ENCODE measurements around the gene CLIC3. TPM values are rescaled to one million over a fixed set of nuclear protein-coding genes. Genes with fewer than 3 reads are reported as not detected.
"Not testable (repeated sequence)": the region's sequence is repeated elsewhere in the genome, so short reads cannot be mapped to it uniquely, and the experiment has no call there.

CLIC3 gene
- total RNA-seq, 2 experiments from 2014 or later: not detected

DNA sequence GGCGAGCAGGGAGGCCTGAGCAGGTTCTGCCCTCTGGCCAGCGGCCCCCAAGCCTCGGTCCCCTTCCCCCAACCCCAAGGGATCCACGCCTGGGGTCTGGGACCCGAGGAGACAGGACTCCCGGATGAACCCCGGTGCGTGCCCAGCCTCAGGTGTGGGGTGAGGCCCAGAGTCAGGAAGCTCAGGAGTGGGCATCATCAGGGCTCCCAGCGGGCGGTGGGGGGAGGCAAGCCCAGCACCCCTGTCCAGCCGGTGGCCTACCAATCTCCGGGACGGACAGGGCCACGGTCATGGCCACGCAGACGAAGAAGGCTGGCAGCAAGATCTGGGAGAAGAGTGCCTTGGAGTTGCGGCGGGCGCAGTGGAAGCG lies 17.2 kb upstream of the CLIC3 start:
- H3K27ac Mint-ChIP-seq: no peak overlapping the region
- no peaks in the 10 kb centered on the region for H3K9me3 Mint-ChIP-seq
- no peak for DNase-seq
- no peaks in the 10 kb centered on the region for H3K36me3 Mint-ChIP-seq (ENCODE audit: low read depth)
- no peak overlapping the region for H3K4me3 Mint-ChIP-seq
- H3K27me3 Mint-ChIP-seq (ENCODE audit: low read depth): no peaks in the 10 kb centered on the region
- H3K4me1 Mint-ChIP-seq (ENCODE audit: low read depth): no peaks in the 10 kb centered on the region
- CTCF ChIA-PET: interaction anchor here (0.6 kb wide), 1 partner anchor 31 kb away, joined by 3 read pairs; no protein-coding TSS in a partner anchor
- intact Hi-C loops (cut with micrococcal nuclease): no loop called here

DNA sequence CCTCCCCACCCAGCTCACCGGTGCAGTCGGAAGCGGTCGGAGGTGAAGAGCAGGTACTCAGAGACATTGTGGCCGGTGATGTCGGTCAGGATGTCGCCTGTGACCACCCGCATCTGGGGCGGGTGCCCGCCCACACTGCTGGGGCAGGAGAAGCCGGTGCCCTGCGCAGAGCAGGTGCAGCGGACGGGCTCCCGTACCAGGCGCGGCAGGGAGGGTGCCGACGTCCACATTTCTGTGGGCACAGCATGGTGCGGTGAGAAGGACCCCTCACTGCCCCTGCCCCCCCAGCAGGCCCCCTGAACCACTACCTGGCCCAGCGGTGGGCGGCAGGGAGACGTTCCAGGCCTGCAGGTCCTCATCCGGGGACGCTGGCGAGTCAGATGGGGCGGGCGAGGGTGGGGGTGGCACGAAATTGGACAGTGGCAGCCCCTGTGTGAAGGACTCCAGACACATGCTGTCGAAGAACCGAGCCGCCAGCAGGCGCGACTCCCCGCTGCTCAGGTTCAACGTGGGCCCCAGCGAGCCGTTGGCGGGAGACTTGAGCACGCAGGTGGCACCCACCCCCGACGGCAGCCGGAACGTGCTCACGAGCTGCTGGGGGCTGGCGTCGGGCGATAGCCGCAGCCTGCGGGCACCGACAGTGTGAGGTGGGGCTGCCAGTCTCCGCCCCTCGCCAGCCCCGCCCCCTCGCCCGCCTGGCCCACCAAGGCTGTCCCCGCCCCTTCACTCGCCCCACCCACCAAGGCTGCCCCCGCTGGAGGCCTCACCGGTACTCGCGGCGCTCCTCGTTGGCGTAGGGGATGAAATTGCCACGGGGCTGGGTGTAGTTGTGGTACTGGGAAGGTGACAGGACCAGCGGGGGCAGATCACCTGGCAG lies 16.6 kb upstream of the CLIC3 start:
- intact Hi-C loops (cut with micrococcal nuclease): no loop called here
- Mint-ChIP-seq H3K27me3 (ENCODE audit: low read depth) (no peaks in the 10 kb centered on the region), H3K27ac (no peak overlapping the region), H3K9me3 (no peaks in the 10 kb centered on the region), H3K4me3 (no peak overlapping the region), H3K36me3 (ENCODE audit: low read depth) (no peaks in the 10 kb centered on the region), H3K4me1 (ENCODE audit: low read depth) (no peaks in the 10 kb centered on the region)
- CTCF ChIA-PET: interaction anchor here (0.6 kb wide), 1 partner anchor 32 kb away, joined by 3 read pairs; no protein-coding TSS in a partner anchor
- no peak for DNase-seq

DNA sequence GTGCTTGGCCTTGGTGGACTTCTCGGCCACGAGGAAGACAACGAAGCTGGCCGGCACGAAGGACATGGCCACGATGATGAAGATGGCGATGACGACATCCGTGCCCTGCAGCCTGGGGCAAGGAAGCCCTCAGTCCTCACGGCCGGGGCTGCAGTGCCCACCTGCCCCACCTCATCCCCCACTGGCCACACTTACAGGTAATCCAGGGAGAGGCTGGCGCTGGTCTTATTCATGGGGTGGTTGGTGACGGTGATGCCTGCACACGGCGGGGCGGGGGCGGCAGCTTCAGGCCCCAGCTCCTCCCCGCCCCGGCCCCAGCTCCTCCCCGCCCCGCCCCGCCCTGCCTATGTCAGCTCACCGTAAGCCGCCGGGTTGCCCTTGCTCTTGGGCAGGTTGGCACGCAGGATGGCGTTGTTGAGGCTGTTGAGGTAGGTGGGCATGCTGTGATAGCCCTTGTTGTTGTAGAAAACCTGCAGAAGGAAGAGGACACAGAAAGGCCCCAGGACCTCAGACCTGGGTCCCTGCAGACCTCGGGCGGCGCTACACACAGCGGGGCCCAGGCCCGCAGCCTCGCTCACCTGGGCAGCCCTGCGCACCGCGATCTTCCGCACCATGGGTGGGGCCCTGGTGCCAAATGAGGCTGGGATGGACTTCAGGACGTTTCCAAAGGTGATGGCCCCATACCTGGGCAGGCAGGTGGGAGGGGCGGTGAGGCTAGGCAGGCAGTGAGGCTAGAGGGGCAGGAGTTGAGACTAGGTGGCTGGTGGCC lies 15.7 kb upstream of the CLIC3 start:
- intact Hi-C loops (cut with micrococcal nuclease): no loop called here
- no peaks in the 10 kb centered on the region for H3K36me3 Mint-ChIP-seq (ENCODE audit: low read depth)
- H3K27me3 Mint-ChIP-seq (ENCODE audit: low read depth): no peaks in the 10 kb centered on the region
- DNase-seq: no peak
- no peaks in the 10 kb centered on the region for H3K4me1 Mint-ChIP-seq (ENCODE audit: low read depth)
- CTCF ChIA-PET: no interaction called here
- H3K9me3 Mint-ChIP-seq: no peaks in the 10 kb centered on the region
- no peak overlapping the region for H3K27ac Mint-ChIP-seq
- H3K4me3 Mint-ChIP-seq: no peak overlapping the region

DNA sequence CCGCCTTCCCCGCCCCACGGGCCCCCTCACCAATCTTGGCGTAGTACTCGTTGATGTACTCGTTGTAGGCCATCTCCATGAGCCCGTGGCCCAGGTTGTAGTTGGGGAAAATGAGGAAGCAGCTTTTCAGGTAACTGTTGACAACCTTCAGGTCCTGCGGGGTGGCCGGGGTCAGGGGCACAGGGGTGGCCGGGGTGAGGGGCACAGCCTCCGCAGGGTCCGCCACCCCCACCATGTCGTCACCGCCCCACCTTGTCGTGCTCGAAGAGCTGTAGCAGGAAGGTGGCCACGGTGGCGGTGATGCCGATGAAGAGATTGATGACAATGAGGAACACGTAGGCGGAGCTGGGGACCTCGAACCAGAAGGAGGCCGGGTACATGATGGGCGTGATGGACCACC lies 14.8 kb upstream of the CLIC3 start:
- no peaks in the 10 kb centered on the region for H3K27me3 Mint-ChIP-seq (ENCODE audit: low read depth)
- no peaks in the 10 kb centered on the region for H3K36me3 Mint-ChIP-seq (ENCODE audit: low read depth)
- DNase-seq: no peak
- CTCF ChIA-PET: no interaction called here
- H3K9me3 Mint-ChIP-seq: no peaks in the 10 kb centered on the region
- no peaks in the 10 kb centered on the region for H3K4me1 Mint-ChIP-seq (ENCODE audit: low read depth)
- no peak overlapping the region for H3K4me3 Mint-ChIP-seq
- no peak overlapping the region for H3K27ac Mint-ChIP-seq
- intact Hi-C loops (cut with micrococcal nuclease): no loop called here

DNA sequence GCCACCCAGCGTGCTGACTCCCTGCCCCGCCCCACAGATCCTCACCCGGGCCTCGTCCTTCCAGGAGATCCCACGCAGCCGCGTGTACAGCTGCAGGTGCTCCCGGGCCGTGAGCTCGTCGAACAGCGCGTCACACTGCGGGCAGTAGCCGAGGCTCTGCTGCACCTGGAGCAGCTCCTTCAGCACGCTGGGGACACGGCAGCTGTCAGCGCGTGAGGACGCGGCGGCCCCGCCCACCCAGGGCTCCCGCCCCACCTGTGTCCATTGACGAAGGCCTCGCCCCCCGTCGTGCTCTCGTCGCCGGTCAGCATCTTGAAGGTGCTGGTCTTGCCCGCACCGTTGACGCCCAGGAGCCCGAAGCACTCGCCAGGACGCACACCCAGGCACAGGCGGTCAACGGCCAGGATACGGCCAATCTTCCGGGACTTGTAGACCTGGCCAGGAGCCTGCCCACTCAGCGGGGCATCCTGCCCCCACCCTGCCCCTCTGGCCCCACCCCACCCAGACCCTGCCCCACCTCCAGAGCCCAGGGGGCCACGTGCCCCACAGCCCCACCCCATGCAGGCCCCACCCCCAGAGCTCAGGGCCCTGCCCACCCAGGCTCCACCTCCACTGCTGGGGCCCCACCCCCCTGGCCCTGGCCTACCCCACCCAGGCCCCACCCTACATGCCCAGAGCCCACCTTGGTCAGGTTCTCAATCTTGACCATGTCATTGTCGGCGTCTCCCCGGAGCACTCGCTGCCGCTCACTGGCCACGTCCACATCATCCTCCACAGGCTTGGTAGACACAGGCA lies 13.8 kb upstream of the CLIC3 start:
- Mint-ChIP-seq H3K36me3 (ENCODE audit: low read depth) (no peaks in the 10 kb centered on the region), H3K9me3 (no peaks in the 10 kb centered on the region), H3K27ac (no peak overlapping the region), H3K4me3 (no peak overlapping the region), H3K4me1 (ENCODE audit: low read depth) (no peaks in the 10 kb centered on the region), H3K27me3 (ENCODE audit: low read depth) (no peaks in the 10 kb centered on the region)
- intact Hi-C loops (cut with micrococcal nuclease): no loop called here
- CTCF ChIA-PET: no interaction called here
- DNase-seq: no peak

DNA sequence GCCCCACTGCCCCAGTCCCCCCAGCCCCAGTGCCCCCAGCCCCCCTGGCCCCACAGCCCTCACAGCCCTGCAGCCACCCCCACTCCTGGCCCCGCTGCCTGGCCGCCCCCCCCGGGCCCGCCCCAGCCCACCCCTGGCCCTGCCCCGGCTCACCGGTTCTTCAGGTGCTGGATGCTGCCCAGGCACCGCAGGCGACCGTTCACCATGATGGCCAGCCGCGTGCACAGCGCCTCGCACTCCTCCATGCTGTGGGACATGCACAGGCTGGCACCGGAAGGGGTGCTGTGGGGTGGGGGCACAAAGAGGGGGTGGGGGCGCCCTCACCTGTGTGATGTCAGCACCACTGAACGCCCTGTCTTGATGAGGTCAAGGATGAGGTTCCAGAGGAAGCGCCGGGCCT lies 12.8 kb upstream of the CLIC3 start:
- CTCF ChIA-PET: no interaction called here
- no peaks in the 10 kb centered on the region for H3K27me3 Mint-ChIP-seq (ENCODE audit: low read depth)

DNA sequence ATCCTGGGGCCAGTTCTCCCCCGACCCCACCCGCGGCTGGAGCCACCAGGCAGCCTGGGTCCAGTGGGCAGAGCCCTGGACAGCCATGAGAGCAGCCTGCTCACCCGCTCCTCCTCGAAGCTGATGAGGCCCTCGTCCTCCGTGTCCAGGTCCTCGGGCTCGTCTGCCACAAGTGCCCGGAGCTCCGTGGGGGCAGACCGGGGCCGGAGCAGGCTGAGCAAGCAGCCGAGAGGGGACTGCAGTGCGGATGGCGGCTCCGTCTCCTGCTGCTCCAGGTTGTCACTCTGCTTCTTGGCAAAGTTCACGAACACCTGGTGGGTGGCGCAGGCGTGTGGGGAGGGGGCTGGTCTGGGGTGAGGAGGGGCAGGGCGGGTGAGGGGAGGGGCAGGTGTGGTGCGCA lies 11.9 kb upstream of the CLIC3 start:
- H3K4me1 Mint-ChIP-seq (ENCODE audit: low read depth): no peaks in the 10 kb centered on the region
- DNase-seq: no peak
- H3K27me3 Mint-ChIP-seq (ENCODE audit: low read depth): no peaks in the 10 kb centered on the region
- H3K27ac Mint-ChIP-seq: no peak overlapping the region
- CTCF ChIA-PET: no interaction called here
- intact Hi-C loops (cut with micrococcal nuclease): no loop called here
- H3K4me3 Mint-ChIP-seq: no peak overlapping the region
- H3K36me3 Mint-ChIP-seq (ENCODE audit: low read depth): no peaks in the 10 kb centered on the region
- no peaks in the 10 kb centered on the region for H3K9me3 Mint-ChIP-seq

More for the DNA sequence above, 12.8 kb upstream of the CLIC3 start:
- Mint-ChIP-seq H3K4me1 (ENCODE audit: low read depth) (no peaks in the 10 kb centered on the region), H3K27ac (no peak overlapping the region), H3K36me3 (ENCODE audit: low read depth) (no peaks in the 10 kb centered on the region), H3K4me3 (no peak overlapping the region), H3K9me3 (no peaks in the 10 kb centered on the region)
- intact Hi-C loops (cut with micrococcal nuclease): no loop called here
- DNase-seq: no peak

DNA sequence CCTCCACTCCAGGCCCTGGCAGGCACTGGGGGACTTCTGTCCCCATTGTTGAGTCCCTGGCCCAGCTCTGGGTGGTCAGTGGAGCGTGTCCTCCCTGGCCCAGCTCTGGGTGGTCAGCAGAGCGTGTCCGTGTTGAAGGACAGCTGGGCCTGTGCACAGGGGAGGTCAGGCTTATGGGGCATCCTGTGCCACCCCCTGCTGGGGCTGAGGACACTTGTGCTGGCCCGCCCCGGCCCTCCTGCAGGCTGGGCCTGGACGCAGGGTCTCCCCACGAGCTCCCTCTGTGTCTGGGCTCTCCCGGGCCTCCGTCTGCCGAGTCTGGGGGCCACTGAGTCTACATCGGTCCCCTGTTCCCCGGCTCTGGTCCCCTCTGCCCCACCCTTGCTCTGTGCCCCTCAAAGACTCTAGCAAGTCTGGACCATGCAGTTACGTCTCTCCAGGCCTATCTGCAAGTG lies 11.5 kb upstream of the CLIC3 start:
- Mint-ChIP-seq H3K4me3 (no peak overlapping the region), H3K27ac (no peak overlapping the region)
- CTCF ChIA-PET: no interaction called here

DNA sequence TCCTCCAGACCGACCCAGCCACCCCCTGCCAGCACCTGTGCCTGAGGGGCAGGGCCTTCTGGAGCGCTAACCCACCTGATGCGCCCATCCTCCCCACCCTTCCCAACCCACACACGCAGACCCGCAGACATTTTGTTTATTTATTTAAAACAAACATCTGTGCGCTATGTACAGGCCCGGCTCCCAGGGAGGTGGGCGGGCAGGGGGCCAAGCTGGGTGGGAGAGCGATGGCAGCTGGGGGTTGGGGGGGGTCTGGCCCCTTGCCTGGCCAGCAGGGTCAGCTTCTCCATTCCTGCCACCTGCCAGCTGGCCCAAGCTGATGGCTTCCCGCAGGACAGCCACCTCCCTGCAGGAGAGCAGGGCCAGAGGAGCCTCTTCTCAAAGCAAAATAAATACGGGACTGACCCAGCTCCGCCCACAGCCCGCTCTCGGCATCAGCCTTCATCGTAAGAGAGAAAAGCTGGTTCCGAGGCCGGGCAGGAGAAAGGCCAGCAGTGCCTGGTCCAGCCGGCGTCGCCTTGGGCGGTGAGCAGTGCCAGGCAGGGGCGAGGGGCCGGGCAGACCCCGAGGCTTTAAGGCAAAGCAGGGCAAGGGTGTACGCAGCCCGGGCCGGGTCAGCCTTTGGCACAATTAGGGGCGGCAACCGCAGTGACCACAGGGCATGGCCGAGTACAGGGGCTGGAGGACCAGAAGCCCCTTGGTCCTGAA lies 10.9 kb upstream of the CLIC3 start:
- CTCF ChIA-PET: no interaction called here
- Mint-ChIP-seq H3K27ac (no peak overlapping the region), H3K4me1 (ENCODE audit: low read depth) (no peaks in the 10 kb centered on the region), H3K27me3 (ENCODE audit: low read depth) (no peaks in the 10 kb centered on the region), H3K4me3 (no peak overlapping the region), H3K9me3 (no peaks in the 10 kb centered on the region), H3K36me3 (ENCODE audit: low read depth) (no peaks in the 10 kb centered on the region)
- DNase-seq: no peak
- intact Hi-C loops (cut with micrococcal nuclease): no loop called here

More for the DNA sequence above, 11.5 kb upstream of the CLIC3 start:
- no peak for DNase-seq
- Mint-ChIP-seq H3K36me3 (ENCODE audit: low read depth) (no peaks in the 10 kb centered on the region), H3K9me3 (no peaks in the 10 kb centered on the region), H3K27me3 (ENCODE audit: low read depth) (no peaks in the 10 kb centered on the region), H3K4me1 (ENCODE audit: low read depth) (no peaks in the 10 kb centered on the region)
- intact Hi-C loops (cut with micrococcal nuclease): no loop called here

DNA sequence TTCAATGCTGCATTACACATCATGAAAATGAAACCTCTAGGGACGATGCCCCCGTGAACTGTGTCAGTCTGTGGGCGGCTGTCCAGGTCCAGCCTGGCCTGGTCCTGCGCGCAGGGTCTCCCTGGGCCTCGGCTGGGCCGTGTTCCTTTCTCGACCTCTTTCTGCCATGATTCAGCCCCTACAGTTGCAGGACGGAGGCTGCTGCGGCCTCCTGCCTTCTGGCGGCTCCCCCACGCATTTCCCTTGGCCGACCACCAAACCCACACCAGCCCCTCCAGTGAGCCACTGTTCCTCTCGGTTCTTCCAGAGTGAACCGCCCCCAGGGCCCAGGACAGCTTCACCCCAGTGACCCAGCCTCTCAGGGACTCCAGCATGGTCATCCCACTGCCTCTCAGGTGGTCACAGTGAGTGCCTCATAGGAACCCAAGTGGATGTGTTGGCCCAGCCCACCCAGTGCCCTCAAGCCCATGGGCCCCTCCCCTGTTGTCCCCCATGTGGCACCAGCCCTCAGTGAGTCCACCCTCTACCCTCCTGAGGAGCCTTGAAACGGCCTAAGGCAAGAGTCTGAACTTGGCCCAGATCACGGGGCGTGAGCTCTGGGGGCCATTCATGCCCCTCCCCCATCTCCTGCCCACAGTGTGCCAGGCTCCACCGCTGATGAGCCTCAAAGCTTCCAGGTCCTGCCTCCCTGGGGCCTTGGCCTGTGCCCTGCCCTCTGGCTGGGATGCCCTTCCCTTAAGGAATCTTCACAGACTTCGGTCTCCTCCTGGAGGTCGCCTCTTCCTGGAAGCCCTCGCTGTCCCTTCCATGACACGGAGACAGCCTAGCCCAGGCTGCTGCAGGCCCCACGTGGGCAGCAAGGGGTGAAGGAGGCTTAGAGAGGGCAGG lies 10.0 kb upstream of the CLIC3 start:
- Mint-ChIP-seq H3K9me3 (no peaks in the 10 kb centered on the region), H3K36me3 (ENCODE audit: low read depth) (no peaks in the 10 kb centered on the region), H3K4me1 (ENCODE audit: low read depth) (no peaks in the 10 kb centered on the region), H3K27ac (no peak overlapping the region), H3K27me3 (ENCODE audit: low read depth) (no peaks in the 10 kb centered on the region), H3K4me3 (no peak overlapping the region)
- intact Hi-C loops (cut with micrococcal nuclease): no loop called here
- CTCF ChIA-PET: interaction anchor here (0.9 kb wide), 1 partner anchor 23 kb away, joined by 3 read pairs; no protein-coding TSS in a partner anchor
- no peak for DNase-seq

DNA sequence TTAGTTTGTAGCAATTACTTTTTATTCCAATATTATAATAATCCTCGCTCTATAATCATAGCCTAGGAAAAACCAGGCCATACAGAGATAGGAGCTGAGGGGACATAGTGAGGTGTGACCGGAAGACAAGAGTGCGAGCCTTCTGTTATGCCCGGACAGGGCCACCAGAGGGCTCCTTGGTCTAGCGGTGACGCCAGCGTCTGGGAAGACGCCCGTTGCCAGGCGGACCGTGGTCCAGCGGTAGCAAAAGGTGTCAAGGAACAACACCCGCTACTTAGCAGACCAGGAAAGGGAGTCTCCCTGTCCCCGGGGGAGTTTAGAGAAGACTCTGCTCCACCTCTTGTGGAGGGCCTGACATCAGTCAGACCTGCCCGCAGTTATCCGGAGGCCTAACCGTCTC lies 7.9 kb upstream of the CLIC3 start:
- not testable (repeated sequence) for H3K27ac Mint-ChIP-seq; H3K9me3 Mint-ChIP-seq; H3K36me3 Mint-ChIP-seq (ENCODE audit: low read depth); DNase-seq; H3K27me3 Mint-ChIP-seq (ENCODE audit: low read depth); H3K4me1 Mint-ChIP-seq (ENCODE audit: low read depth); H3K4me3 Mint-ChIP-seq
- CTCF ChIA-PET: interaction anchor here (1.1 kb wide), 1 partner anchor 31 kb away, joined by 5 read pairs; no protein-coding TSS in a partner anchor
- intact Hi-C loops (cut with micrococcal nuclease): loop anchor here (2.0 kb wide), 1 partner anchor 31 kb away; no protein-coding TSS in a partner anchor
